Stimulated activated CD8-positive, alpha-beta memory T cell treated with anti-CD3 and anti-CD28 coated beads, Interleukin-12 subunit alpha, Interleukin-12 subunit beta, amount 100 ng/mL, for 1 hour (primary cell): Measurements from ENCODE around the gene TSFM.

Experiments
- DNase-seq: peaks from one replicate; pipeline ENCODE4 v3.0.0-alpha.2; 2020; ENCODE audit warnings: low read depth

Gene TSFM

GRCh38 chr12:57780284-57780897 is 2.2 kb upstream of the TSFM start:
- DNase-seq: no peak

GRCh38 chr12:57781244-57781643 is 1.3 kb upstream of the TSFM start:
- no peak for DNase-seq

GRCh38 chr12:57781801-57782200 is 786 bp upstream of the TSFM start:
- DNase-seq: no peak

GRCh38 chr12:57782243-57782607 is 362 bp upstream of the TSFM start:
- DNase-seq: no peak

GRCh38 chr12:57783466-57783801 is 847 bp downstream of the TSFM start:
- no peak for DNase-seq

- DNase-seq: no peak
Observed at GRCh38 chr12:57783861-57784260, 1.3 kb downstream of the TSFM start.

GRCh38 chr12:57793920-57794319 is 11.3 kb downstream of the TSFM start:
- no peak for DNase-seq

GRCh38 chr12:57795354-57795753 is 12.8 kb downstream of the TSFM start:
- no peak for DNase-seq

GRCh38 chr12:57796996-57797395 is 14.4 kb downstream of the TSFM start:
- DNase-seq: no peak

GRCh38 chr12:57797933-57798332 is 15.3 kb downstream of the TSFM start:
- no peak for DNase-seq

GRCh38 chr12:57800965-57801364 is 18.4 kb downstream of the TSFM start:
- no peak for DNase-seq

- DNase-seq: no peak
Observed at GRCh38 chr12:57802607-57803006, 20.0 kb downstream of the TSFM start.

GRCh38 chr12:57803319-57803893 is 20.8 kb downstream of the TSFM start:
- no peak for DNase-seq

GRCh38 chr12:57806677-57807076 is 24.1 kb downstream of the TSFM start:
- no peak for DNase-seq

- DNase-seq: no peak
Observed at GRCh38 chr12:57807285-57807684, 24.7 kb downstream of the TSFM start.

- DNase-seq: no peak
Observed at GRCh38 chr12:57808351-57808750, 25.8 kb downstream of the TSFM start.

GRCh38 chr12:57809425-57809824 is 26.8 kb downstream of the TSFM start:
- no peak for DNase-seq

GRCh38 chr12:57810450-57810849 is 27.9 kb downstream of the TSFM start:
- no peak for DNase-seq

GRCh38 chr12:57811028-57811755 is 28.6 kb downstream of the TSFM start:
- no peak for DNase-seq

GRCh38 chr12:57813111-57813970 is 30.8 kb downstream of the TSFM start:
- DNase-seq: no peak

- no peak for DNase-seq
Observed at GRCh38 chr12:57813971-57814772, 31.6 kb downstream of the TSFM start.
